D341Med (cell line): ENCODE results near the gene RTP5.
A peak's percentile ranks its signal among the peaks of the same experiment; 100 is the strongest.

Source experiments
- DNase-seq: peaks from one replicate; pipeline ENCODE4 v3.0.0; 2012; ENCODE audit warnings: low spot score

The RTP5 gene

DNA sequence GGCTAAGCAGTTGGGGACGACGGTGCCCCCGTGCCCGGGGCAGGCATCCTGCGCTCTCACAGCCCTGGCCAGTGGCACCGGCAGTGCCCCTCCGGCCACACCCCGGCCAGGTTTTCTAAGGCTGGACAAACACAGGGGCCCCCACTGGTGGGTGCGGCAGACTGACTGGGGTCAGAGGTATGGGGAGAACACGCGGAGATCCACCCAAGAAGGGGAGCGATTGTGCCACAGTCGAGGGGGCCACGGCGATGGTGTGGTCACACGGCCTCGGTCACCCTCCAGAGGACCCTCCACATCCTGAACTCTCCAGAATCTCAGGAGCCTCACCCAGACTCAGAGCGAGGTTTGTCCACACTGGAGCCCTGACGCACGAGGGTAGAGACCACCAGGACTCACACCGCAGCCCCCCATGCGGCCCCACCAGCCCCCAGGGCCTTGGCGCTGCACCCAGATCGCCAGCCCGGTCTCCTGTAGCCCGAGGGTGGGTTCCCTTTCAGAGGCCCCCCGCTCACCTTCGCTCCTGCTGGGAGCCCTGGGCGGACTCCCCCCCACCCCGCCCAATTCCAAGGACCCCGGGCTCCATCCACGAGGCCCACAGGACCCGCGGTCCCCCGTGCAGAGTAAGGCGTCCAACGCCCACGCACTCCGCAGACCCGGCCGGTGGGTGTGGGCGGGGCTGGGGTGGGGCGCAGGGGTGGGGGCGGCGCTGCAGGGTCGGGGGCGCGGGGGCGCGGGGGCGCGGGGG, 26.0 kb upstream of the RTP5 start:
- DNase-seq: peak; percentile 22

DNA sequence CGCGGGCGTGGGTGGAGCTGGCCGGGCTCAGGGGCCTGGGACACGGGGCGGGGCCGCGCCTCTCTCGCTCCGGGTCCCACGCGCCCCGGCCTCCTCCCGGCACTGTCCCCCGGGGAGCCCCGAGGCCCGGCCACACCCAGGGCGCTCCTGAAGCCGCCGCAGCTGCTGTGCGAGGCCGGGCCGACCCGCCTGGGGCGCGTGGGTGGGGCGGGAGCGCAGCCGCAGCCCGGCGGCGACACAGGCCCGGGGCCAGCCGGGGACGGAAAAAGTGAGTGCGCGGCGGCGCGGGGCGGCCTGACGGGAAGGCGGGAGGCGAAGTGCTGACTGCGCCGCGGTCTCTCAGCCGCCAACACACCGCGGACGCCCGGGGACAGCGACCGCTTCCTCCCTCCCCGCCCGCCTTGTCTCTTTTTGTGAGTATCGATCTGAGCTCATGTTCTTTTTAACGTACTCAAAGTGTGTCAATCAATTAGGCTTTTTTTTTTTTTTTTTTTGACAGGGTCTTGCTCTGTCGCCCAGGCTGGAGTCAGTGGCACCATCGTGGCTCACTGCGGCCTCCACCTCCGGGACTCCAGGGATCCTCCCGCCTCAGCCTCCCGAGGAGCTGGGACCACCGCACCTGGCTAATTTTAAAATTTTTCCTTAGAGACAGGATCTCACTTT, 25.3 kb upstream of the RTP5 start:
- DNase-seq: peak; percentile 68

DNA sequence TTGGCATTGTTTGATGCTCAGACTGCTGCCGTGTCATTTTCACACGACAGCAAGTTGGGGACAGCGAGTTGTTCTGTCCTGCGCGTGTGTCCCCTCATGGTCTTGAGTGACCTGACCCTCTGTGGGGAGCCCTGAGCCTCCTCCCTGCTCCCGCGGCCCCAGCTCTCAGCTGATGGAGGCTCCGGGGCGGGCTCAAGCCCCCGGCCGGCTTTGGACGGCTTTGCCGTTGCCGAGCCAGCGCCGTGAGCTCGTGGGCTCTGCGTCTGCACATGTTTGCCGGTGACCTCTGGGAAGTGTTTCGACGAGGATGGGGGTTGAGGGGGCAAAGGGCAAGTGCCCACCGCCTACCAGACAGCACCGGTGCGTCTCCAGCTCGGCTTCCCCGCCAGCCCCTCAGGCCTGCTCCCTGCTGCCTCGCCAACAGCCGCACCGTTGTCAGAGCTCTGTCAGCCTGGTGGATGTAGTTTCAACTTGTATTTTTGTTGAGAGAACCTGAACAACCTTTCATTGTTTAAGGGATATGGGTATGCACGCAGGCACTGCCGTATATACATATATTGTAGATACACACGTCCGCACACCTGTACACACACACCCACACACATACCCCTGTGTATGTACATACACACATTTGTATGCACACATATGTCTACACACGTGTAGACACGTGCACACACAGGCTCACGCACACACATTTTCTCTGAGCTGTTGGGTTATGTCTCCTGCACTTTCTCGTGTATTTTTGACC, 24.5 kb upstream of the RTP5 start:
- DNase-seq: peak; percentile 28

DNA sequence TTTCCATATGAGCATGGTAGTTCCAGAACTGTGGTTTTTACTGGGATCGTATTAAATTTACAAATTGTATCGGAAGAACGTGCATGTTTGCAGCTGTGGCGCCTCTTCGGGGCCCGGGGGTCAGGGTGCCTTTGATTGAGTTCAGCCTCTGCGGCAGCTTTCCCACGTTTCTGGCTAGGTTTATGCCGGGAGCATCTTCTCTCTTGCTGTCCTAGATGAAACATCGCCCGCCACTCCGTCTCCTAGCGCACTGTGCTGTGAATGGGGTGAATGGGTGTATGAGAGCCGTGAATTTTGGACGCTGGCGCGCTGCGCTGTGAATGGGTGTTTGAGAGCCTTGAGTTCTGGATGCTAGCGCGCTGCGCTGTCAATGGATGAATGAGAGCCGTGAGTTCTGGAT, 23.1 kb upstream of the RTP5 start:
- no peak for DNase-seq

DNA sequence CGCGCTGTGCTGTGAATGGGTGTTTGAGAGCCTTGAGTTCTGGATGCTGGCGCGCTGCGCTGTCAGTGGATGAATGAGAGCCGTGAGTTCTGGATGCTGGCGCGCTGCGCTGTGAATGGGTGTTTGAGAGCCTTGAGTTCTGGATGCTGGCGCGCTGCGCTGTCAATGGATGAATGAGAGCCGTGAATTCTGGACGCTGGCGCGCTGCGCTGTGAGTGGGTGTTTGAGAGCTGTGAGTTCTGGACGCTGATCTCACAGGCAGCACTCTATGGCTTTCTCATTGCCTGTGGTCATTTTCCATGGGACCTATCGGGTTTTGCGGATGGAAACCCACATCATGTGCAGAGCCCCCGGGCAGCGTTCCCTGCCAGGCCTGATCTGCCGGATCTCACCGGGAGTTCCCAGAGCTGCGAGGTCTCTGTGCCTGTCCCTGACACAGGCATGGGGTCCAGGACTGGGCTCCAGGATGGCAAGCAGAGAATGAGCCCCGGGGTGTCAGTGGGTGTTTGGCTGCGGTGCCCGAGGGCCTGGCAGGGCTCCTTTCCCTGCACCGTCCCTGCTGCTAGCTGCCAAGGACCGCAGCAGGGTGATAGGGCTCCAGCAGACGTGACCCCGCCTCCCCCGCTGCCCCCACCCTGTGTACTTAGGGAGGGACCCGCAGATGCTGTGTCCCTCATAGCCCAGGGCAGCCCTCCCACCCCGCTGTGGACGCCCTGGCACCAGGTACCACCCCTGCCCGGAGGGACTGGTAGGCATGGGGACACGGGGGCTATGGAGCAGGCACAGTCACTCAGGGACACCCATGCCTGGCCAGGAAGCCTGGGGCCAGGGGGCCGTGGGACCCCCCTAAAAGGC, 20.5 kb upstream of the RTP5 start:
- DNase-seq: peak; percentile 12

DNA sequence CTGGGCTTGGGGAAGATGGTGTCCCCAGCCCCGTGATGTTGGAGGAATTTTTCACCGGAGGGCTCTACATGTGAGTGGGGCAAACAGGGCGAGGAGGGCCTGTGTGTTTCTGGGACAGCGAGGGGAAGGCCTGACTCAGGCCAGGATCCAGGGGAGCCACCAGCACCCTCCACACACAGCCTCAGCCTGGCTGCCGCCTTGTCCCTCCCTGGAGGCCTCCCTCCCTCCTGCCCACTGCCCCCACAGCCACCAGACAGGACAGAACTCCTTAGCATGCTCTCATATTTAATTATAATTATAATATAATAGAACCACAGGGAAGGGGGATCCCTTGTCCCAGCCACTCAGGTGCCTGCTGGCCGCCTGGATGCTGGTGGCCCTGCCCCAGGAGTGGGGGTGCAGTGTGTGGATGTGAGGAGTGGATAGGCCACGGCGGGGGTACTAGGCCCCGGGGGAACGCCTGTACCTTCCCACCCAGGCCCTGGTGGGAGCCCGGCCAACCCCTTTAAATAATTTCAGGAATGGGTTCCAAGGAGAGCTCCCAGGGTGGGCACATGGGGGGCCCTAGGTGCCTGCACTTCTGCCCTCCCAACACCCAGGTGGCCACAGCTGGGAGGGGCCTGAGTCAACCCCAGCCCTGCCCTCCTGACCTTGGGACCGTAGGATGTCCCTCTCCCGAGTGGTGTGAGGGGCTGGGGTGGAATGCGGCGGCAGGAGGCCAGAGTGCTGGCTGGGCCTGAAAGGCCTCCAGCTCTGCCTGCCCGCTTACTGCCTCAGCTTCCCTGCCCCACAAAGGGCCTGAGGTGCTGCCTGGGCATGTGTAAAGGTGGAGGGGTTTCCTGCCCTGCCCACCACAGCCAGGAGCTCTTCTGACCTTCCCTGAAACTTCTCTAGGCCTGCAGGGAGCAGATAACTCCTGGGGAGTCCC, 19.6 kb upstream of the RTP5 start:
- DNase-seq: peak; percentile 28

DNA sequence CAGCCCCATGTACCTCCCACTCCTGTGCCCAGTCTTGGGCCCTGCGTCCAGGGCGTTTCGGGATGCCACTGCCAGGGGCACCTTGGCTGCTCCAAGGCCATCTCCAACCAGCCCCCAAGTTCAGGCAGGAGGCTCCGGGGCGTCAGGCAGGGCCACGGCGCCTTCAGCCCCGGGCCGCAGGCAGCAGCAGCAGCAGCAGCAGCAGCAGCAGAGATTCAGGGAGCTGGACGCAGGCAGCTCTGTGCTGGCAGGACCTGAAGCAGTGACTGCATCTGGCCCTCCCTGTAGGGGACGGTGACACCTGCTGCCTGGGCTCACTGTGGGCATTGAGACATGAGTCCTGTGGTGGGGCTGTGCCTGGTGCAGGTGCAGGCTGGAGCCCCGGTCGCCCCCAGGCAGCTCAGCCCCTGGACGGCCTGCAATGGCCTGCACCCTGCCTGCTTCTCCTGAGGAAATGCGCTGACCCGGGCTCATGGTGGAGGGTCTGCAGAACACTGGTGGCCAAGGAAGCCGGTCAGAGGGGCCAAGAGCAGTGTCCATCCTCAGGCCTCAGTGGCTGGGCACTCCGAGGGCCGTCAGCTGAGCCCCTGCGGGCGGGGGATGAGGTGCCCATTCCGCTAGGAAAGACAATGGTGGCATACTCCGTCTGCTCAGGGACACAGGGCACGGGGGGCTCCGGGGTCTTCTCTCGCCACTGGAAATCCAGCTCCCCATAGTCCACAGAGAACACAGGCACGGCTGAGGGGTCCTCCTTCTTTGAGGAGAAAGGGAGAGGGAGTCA, 18.8 kb upstream of the RTP5 start:
- peak; percentile 16 for DNase-seq

DNA sequence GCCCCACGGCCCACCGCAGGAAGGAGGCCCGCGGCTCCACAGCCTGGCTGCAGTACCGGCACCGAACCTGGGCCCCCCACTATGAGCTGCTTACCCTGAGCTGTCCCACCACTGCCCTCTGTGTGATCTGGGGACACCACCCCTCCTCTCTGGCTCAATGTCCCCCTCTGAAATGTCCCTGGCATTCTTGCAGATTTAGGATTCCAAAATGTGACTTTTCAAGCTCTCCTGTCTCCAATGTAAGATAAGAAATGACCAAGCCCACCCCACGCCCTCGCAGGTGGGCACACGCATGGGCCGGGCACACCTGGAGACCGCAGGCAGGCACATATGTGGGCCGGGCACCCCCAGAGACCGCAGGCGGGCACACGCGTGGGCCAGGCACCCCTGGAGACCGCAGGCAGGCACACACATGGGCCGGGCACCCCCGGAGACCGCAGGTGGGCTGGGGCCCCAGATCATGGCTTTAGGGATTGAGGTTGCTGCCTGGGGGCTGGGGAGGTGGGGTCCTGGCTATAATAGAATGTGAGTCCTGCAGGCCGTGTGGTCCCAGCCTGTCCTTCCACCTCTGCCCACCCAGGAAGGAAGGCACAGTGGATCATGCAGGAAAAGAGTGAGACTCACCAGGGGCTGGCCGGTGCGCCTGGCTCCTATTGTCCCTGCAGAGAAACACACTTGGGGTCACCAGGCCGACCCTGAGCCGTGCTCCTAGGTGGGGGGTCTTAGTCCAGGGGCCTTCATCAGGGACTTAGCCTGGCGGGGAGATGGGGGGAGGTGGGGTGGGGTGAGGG, 18.0 kb upstream of the RTP5 start:
- DNase-seq: peak; percentile 24

DNA sequence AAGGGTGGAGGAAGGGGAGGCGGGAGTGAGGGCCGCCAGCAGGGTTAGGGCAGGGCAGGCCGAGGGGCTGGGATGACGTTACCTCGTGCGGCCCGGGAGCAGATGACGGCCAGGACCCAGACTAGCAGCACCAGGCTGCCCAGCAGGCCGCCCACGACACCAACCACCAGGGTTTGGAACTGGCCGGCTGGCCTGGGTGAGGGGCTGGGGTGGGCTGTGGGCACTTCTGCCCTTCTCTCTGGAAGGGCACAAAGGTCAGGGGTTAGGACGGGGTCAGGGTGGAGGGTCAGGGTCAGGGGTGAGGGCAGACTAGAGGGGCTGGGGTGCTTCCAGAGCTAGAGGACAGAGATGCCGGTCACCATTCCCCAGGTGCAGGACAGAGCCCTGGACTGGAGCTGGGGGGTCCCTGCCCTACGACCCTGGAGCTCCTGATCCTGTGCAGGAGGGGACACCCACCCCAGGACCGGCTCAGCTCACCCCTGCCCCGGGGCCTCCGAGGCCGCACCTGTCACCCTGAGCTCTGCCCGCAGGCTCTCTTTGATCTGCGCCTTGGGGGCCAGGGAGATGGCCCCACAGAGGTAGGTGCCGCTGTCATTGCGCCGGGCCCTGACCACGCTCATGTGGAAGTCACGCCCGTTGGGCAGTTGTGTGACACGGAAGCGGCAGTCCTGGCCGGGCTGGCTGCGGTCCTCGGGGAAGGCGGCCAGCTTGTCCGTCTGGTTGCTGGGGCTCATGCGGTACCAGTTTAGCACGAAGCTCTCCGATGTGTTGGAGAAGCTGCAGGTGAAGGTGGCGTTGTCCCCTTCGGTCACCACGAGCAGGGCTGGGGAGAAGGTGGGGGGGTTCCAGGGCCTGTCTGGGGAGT, 17.2 kb upstream of the RTP5 start:
- DNase-seq: peak; percentile 21

DNA sequence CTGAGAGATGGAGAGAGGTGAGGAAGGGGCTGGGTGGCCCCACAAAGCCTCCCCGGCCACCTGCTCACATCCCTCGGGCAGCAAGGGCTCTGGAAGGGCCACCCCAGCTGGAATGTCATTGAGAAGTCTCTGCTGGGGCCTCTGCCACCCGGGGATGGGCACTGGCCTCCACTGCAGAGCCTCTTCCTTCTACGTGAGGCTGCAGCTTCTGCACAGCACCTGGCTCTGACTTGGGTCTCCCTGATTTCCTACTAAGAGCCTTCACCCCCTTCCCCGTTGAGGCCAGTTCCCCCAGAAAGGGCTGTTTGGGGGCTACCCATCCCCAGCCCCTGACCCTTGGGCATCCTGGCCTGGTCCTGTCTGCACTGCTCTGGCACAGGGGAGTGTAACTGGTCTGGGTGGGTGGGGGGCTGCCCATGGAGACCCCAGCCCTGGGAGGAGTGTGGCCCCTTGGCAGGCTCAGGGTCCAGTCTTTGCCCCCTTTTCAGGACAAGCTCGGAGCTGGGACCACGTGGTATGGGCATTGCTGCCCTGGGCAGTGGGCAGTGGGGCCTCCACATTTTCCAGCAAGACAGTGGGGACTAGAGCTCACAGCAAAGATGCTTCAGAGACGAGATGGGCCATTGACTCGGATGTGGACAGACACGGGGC, 16.4 kb upstream of the RTP5 start:
- peak; percentile 22 for DNase-seq

DNA sequence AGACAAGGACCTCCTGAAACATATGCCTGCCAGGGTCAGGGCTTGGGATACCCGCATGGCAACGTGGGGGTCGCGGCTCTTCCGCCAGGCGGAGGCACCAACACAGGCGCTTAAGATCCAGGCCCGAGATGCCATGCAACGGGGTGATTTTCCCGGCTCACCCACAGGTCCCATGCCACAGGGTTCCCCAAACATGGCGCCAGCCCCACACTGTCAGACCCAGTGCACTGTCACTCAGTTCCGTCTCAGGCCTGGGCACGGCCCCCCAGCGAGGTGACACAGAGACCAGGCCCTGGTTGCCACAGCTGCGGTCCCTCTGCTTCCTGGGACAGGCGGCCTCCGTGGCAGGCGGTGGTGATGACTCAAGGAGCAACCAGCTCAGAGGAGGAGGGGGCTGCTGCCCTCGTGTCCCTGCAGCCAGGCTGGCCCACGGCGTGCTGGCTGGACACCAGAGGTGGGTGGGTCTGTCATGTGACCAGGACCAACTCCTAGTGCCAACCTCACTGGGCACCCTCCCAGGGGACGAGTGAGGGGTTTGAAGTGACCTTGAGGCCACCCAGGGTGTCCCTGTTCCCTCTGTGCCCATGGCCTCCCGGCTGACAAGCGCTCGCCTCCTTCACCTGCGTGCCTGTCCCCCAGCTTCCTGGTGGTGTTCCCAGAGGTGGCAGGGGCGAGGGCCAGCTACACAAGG, 15.7 kb upstream of the RTP5 start:
- DNase-seq: peak; percentile 25

DNA sequence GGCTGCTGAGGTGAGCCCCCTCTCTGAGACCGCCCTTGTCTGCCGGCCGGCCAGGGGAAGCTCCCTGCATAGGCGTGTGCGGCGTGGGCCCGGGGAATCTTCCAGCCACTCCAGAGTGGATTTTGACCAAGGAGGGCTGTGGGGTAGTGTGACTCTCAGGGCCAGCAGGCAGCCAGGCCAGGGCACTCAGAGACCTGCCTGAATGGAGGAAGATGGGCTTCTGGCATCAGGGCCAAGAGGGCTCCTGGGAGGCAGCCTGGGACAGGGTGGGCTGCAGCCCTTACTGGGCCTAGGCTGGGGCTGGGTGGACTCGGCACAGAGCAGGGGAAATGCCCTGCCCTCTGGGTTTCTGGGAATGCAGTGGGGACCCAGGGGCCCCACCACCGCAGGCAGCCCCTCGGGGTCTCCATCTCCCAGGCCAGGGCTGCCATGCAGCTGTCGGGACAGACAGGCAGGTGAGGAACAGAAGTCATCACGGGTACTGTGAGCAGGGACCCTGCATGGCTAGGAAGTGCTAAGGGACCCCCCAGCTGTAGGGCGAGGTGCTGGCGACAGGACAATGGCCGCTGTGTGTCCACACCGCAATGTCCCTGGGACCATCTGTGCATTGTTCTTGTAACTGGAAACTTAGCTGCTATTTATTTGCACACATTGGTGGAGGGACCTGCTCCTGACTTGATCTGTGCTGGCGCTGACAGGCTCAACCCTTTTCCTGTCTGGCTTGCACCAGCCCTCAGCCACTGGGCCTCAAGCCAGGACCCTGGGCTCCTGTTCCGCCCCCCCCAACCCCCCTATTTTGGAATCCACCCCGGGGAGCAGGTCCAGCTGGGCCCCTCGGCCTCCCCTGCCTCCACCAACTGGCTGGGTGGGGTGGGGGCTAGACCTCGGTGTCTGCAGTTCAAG, 14.9 kb upstream of the RTP5 start:
- DNase-seq: peak; percentile 33

DNA sequence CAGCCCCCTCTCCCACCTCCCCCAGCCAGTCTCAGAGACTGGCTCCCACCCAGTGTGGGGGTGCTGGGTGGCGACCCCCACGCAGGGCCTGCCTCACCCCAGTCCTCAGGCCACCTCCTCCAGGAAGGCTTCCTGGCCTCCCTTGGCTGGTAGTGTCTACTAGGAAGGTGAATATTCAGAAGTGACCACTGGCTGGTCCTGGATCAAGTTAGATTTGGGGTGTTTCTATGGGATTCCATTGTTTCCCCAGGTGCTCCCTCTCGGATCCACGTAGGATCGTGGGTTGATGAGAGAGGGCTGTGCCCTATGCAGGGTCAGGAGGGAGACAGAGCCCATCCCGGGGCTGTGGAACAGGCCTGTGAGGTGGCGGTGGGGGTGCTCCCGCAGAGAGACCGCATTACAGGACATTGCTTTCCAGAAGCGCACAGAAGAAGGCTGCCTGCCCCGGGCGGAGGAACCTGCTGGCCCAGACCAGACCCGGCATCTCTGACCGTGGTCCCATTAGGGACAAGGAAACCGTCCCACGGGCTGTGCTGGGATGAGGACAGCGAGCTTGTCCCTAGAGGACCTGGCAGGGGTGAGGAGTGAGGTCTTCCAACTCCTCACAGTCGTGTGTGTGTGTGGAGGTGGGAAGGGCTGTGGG, 14.2 kb upstream of the RTP5 start:
- peak; percentile 21 for DNase-seq

DNA sequence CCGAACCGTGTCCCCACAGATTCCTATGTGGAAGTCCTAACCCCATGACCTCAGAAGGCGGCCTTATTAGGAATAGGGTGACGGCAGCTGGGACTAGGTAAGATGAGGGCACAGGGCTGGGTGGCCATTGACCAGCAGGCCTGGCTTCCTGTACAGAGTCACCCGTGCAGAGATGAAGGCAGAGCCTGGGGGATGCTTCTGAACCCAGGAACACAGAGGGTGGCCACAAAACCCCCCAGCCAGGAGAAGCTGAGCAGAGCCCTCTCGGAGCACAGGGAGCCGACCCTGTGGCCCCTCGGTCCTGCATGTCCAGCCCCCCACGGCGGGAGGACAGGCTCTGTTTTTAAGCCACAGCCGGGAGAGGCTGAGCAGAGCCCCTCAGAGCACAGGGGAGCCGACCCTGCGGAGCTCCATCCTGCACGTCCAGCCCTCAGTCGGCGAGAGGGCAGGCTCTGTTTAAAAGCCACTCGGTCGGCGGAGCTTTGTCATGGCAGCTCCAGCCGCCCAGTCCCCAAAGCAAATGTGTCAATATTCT, 13.6 kb upstream of the RTP5 start:
- DNase-seq: peak; percentile 21

DNA sequence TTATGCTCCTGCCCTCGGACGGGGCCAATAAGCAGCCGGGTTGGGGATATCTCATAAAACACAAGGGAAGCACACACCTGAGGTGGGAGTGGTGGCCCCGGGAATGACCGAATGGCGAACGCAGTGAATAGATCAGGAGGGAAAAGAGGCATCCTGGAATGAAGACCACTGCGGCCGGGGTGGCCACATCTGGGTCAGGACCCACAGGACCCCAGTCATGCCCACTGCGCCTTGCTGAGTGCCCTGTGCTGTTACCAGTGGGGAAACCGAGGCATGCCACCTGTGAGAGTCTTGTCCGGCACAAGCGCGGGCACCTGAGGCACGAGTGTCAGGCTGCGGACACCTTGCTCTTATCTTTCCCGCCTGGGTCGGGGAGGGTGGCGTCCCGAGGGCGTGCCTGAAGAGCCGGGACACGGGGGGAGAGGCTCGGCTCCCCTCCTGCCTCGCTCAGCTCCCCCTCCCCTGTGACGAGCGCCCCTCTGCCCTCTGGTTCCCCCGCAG, 12.4 kb upstream of the RTP5 start:
- peak; percentile 8 for DNase-seq
